Activated T-helper 1 cell treated with anti-CD3 and anti-CD28 coated beads, Interleukin-12 subunit alpha, Interleukin-12 subunit beta, Interleukin-2, Interleukin-4 antibody, amounts not matched to agents 30 ng/mL and 10 ng/mL and 1 ng/mL, durations not matched to agents 14 hours and 24 hours and 36 hours (primary cell): Measurements from ENCODE around the gene NEK10. TPM values are rescaled to one million over a fixed set of nuclear protein-coding genes. Genes with fewer than 3 reads are reported as not detected.
"Not testable (repeated sequence)": the region's sequence is repeated elsewhere in the genome, so short reads cannot be mapped to it uniquely, and the experiment has no call there.

ENCODE experiments used
- DNase-seq: peaks from one replicate; pipeline ENCODE4 v3.0.0; 2021; ENCODE audit warnings: low spot score
- H3K27ac Mint-ChIP-seq: one replicate; pipeline ENCODE4 v1.8.0; 2021; ENCODE audit warnings: mild to moderate bottlenecking, mixed read lengths
- H3K27me3 Mint-ChIP-seq: one replicate; pipeline ENCODE4 v1.8.0; 2022; ENCODE audit warnings: mild to moderate bottlenecking, moderate library complexity, mixed read lengths; ENCODE audit not compliant: insufficient read depth
- H3K36me3 Mint-ChIP-seq: one replicate; pipeline ENCODE4 v1.8.0; 2021; ENCODE audit warnings: low read depth, mixed read lengths
- H3K4me1 Mint-ChIP-seq: one replicate; pipeline ENCODE4 v1.8.0; 2021; ENCODE audit warnings: low read depth, mixed read lengths
- H3K4me3 Mint-ChIP-seq: one replicate; pipeline ENCODE4 v1.8.0; 2021; ENCODE audit warnings: mild to moderate bottlenecking, moderate library complexity, mixed read lengths
- H3K9me3 Mint-ChIP-seq: one replicate; pipeline ENCODE4 v1.8.0; 2021; ENCODE audit warnings: mixed read lengths
- intact Hi-C: fragments of 100-400 bp; cut with micrococcal nuclease; formaldehyde crosslinking; loops from one replicate; pipeline ENCODE4 v1.15.1; 2024
- total RNA-seq: library from RNA; stranded (reverse); gene quantifications from 2 replicates; pipeline ENCODE4 v1.2.3, GENCODE V29; 2022

NEK10 gene
- total RNA-seq, 1 donor from 2014 or later, result 0.57 TPM

GRCh38 chr3:27344192-27344591, 25.0 kb downstream of the NEK10 start:
- Mint-ChIP-seq H3K27me3 (peaks cover 2% of the 10 kb centered on the region), H3K36me3 (no peaks in the 10 kb centered on the region), H3K9me3 (no peaks in the 10 kb centered on the region), H3K4me3 (no peak overlapping the region), H3K27ac (no peak overlapping the region), H3K4me1 (no peaks in the 10 kb centered on the region)
- DNase-seq, result no peak
- intact Hi-C loops, result no loop called here

GRCh38 chr3:27342267-27342666, 26.9 kb downstream of the NEK10 start:
- Mint-ChIP-seq H3K27ac (no peak overlapping the region), H3K4me1 (no peaks in the 10 kb centered on the region), H3K4me3 (no peak overlapping the region), H3K27me3 (peaks cover 3% of the 10 kb centered on the region), H3K36me3 (no peaks in the 10 kb centered on the region), H3K9me3 (no peaks in the 10 kb centered on the region)
- intact Hi-C loops, result no loop called here
- DNase-seq, result no peak

GRCh38 chr3:27340534-27340933, 28.6 kb downstream of the NEK10 start:
- Mint-ChIP-seq H3K27me3 (peaks cover 5% of the 10 kb centered on the region), H3K4me3 (no peak overlapping the region), H3K36me3 (no peaks in the 10 kb centered on the region), H3K27ac (no peak overlapping the region), H3K4me1 (no peaks in the 10 kb centered on the region), H3K9me3 (no peaks in the 10 kb centered on the region)
- no peak for DNase-seq
- intact Hi-C loops, result no loop called here

GRCh38 chr3:27335571-27335970, 33.6 kb downstream of the NEK10 start:
- Mint-ChIP-seq H3K27me3 (peaks cover 5% of the 10 kb centered on the region), H3K4me3 (no peak overlapping the region), H3K36me3 (no peaks in the 10 kb centered on the region), H3K9me3 (no peaks in the 10 kb centered on the region), H3K27ac (no peak overlapping the region), H3K4me1 (no peaks in the 10 kb centered on the region)
- DNase-seq, result no peak
- intact Hi-C loops, result no loop called here

GRCh38 chr3:27333843-27334242, 35.3 kb downstream of the NEK10 start:
- H3K9me3 Mint-ChIP-seq, result no peaks in the 10 kb centered on the region
- no peak overlapping the region for H3K4me3 Mint-ChIP-seq
- intact Hi-C loops, result no loop called here
- peaks cover 5% of the 10 kb centered on the region for H3K27me3 Mint-ChIP-seq
- H3K4me1 Mint-ChIP-seq, result no peaks in the 10 kb centered on the region
- no peak for DNase-seq
- no peaks in the 10 kb centered on the region for H3K36me3 Mint-ChIP-seq
- H3K27ac Mint-ChIP-seq, result no peak overlapping the region

- H3K27ac Mint-ChIP-seq, DNase-seq, H3K36me3 Mint-ChIP-seq, H3K27me3 Mint-ChIP-seq, intact Hi-C loops, H3K4me3 Mint-ChIP-seq, H3K9me3 Mint-ChIP-seq, H3K4me1 Mint-ChIP-seq: not testable (repeated sequence)
These were observed 40.0 kb downstream of the NEK10 start for GRCh38 chr3:27328982-27329762.

- Mint-ChIP-seq H3K36me3 (no peaks in the 10 kb centered on the region), H3K4me1 (no peaks in the 10 kb centered on the region), H3K9me3 (no peaks in the 10 kb centered on the region), H3K4me3 (no peak overlapping the region), H3K27ac (no peak overlapping the region), H3K27me3 (no peaks in the 10 kb centered on the region)
- intact Hi-C loops, result no loop called here
- no peak for DNase-seq
These were observed 42.3 kb downstream of the NEK10 start for GRCh38 chr3:27326629-27327545.

- no peak overlapping the region for H3K4me3 Mint-ChIP-seq
- H3K27ac Mint-ChIP-seq, result no peak overlapping the region
- intact Hi-C loops, result no loop called here
- no peak for DNase-seq
- H3K9me3 Mint-ChIP-seq, result no peaks in the 10 kb centered on the region
- H3K4me1 Mint-ChIP-seq, result no peaks in the 10 kb centered on the region
- no peaks in the 10 kb centered on the region for H3K27me3 Mint-ChIP-seq
- H3K36me3 Mint-ChIP-seq, result no peaks in the 10 kb centered on the region
These were observed 43.0 kb downstream of the NEK10 start for GRCh38 chr3:27326202-27326601.

- no peak overlapping the region for H3K4me3 Mint-ChIP-seq
- no peaks in the 10 kb centered on the region for H3K36me3 Mint-ChIP-seq
- H3K4me1 Mint-ChIP-seq, result no peaks in the 10 kb centered on the region
- intact Hi-C loops, result no loop called here
- DNase-seq, result no peak
- H3K27ac Mint-ChIP-seq, result no peak overlapping the region
- H3K27me3 Mint-ChIP-seq, result no peaks in the 10 kb centered on the region
- H3K9me3 Mint-ChIP-seq, result no peaks in the 10 kb centered on the region
These were observed 43.8 kb downstream of the NEK10 start for GRCh38 chr3:27325419-27325818.

- no peak overlapping the region for H3K27ac Mint-ChIP-seq
These were observed 44.5 kb downstream of the NEK10 start for GRCh38 chr3:27324686-27325085.

GRCh38 chr3:27323087-27323570, 46.1 kb downstream of the NEK10 start:
- intact Hi-C loops, result no loop called here
- no peaks in the 10 kb centered on the region for H3K9me3 Mint-ChIP-seq
- no peak overlapping the region for H3K4me3 Mint-ChIP-seq
- H3K4me1 Mint-ChIP-seq, result no peaks in the 10 kb centered on the region
- H3K27ac Mint-ChIP-seq, result no peak overlapping the region
- no peak for DNase-seq
- H3K27me3 Mint-ChIP-seq, result no peaks in the 10 kb centered on the region
- H3K36me3 Mint-ChIP-seq, result no peaks in the 10 kb centered on the region

More at GRCh38 chr3:27324686-27325085, 44.5 kb downstream of the NEK10 start:
- Mint-ChIP-seq H3K27me3 (no peaks in the 10 kb centered on the region), H3K4me1 (no peaks in the 10 kb centered on the region), H3K4me3 (no peak overlapping the region), H3K9me3 (no peaks in the 10 kb centered on the region), H3K36me3 (no peaks in the 10 kb centered on the region)
- intact Hi-C loops, result no loop called here
- no peak for DNase-seq

GRCh38 chr3:27322634-27323033, 46.5 kb downstream of the NEK10 start:
- H3K27ac Mint-ChIP-seq, result no peak overlapping the region
- H3K4me1 Mint-ChIP-seq, result no peaks in the 10 kb centered on the region
- no peak for DNase-seq
- H3K27me3 Mint-ChIP-seq, result no peaks in the 10 kb centered on the region
- H3K4me3 Mint-ChIP-seq, result no peak overlapping the region
- no peaks in the 10 kb centered on the region for H3K36me3 Mint-ChIP-seq
- intact Hi-C loops, result no loop called here
- no peaks in the 10 kb centered on the region for H3K9me3 Mint-ChIP-seq

- H3K4me3 Mint-ChIP-seq, result no peak overlapping the region
- H3K36me3 Mint-ChIP-seq, result no peaks in the 10 kb centered on the region
- no peak for DNase-seq
- no peaks in the 10 kb centered on the region for H3K9me3 Mint-ChIP-seq
- no peaks in the 10 kb centered on the region for H3K4me1 Mint-ChIP-seq
- H3K27me3 Mint-ChIP-seq, result no peaks in the 10 kb centered on the region
- no peak overlapping the region for H3K27ac Mint-ChIP-seq
- intact Hi-C loops, result no loop called here
These were observed 49.2 kb downstream of the NEK10 start for GRCh38 chr3:27319847-27320526.
